A172 (cell line): ENCODE data around the gene TSHZ3. TPM values are rescaled to one million over a fixed set of nuclear protein-coding genes. Genes with fewer than 3 reads are reported as not detected.
A peak's percentile ranks its signal among the peaks of the same experiment; 100 is the strongest.

ENCODE experiments used
- DNase-seq: peaks from one replicate; pipeline ENCODE4 v3.0.0-alpha.2; 2015; ENCODE audit warnings: low spot score
- total RNA-seq: library from RNA; depleted of rRNA; stranded (reverse); fragments of >200 nt; shearing (Covaris generic); gene quantifications from 2 replicates; pipeline ENCODE4 v1.2.3, GENCODE V29; 2014

Gene TSHZ3
- total RNA-seq, 1 experiment from 2014 or later: 4.7 TPM

GRCh38 chr19:31266731-31267130, 82.5 kb downstream of the TSHZ3 start:
- DNase-seq: no peak

DNA sequence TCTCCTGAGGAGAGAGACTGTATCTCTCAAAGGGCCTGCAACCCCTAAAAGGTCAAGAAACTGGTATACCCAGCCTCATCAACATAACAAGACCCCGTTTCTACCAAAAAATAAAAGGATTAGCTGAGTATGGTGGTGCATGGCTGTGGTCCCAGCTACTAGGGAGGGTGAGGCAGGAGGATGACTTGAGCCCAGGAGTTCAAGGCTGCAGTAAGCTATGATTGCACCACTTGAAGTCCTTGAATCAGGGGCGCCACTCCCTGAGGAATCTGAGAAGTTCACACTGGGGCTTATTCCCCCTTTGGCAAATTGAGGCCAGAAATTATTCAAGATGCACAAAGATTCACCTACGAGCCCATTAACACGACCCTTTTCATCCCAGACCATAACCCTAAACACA, 83.0 kb downstream of the TSHZ3 start:
- DNase-seq: no peak

GRCh38 chr19:31264041-31264778, 85.0 kb downstream of the TSHZ3 start:
- DNase-seq: no peak

DNA sequence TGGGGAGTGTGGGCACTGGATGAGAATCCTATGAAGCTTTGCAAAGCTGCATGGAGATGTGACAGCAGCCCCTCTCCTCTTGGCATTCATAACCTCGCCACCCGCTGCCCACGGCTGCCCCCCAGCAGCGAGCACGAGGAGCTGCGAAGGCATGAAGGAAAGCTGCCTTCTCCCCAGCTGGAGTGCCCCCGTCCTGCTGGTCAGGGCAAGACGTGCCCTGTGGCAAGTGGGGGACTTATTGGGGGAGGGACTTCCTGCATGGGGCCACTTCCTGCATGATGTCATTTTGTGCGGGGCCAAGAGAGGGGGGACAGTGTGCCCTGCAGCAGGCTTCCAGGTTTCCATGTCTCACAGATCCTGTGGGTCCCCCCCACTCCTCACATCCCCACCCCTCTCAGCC, 85.9 kb downstream of the TSHZ3 start:
- DNase-seq: no peak

DNA sequence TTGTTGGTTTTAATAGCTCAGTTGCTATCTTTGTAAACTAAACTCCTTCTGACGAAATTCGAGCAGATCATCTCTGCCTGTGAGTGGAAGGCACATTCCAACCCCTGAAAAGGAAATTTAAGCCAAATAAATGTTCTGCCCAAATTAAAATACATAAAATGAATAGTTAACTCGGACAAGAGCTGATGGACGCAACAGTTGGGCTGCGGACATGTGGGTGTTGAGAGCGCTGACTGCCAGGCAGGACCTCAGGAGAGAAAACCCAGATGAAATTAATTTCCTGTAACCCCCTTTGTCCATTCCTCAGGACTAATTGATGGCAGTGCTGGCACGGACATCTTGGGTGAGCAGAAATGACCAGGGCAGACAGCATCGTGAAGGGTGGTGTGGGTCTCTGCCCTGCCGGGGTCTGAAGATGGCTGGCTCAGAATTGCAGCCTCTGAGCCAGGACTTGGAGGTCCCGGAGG, 86.5 kb downstream of the TSHZ3 start:
- no peak for DNase-seq

GRCh38 chr19:31261603-31262212, 87.5 kb downstream of the TSHZ3 start:
- DNase-seq: no peak

GRCh38 chr19:31261019-31261602, 88.1 kb downstream of the TSHZ3 start:
- no peak for DNase-seq

- no peak for DNase-seq
These were observed 88.9 kb downstream of the TSHZ3 start for GRCh38 chr19:31260171-31260933.

GRCh38 chr19:31258211-31259052, 90.8 kb downstream of the TSHZ3 start:
- no peak for DNase-seq

DNA sequence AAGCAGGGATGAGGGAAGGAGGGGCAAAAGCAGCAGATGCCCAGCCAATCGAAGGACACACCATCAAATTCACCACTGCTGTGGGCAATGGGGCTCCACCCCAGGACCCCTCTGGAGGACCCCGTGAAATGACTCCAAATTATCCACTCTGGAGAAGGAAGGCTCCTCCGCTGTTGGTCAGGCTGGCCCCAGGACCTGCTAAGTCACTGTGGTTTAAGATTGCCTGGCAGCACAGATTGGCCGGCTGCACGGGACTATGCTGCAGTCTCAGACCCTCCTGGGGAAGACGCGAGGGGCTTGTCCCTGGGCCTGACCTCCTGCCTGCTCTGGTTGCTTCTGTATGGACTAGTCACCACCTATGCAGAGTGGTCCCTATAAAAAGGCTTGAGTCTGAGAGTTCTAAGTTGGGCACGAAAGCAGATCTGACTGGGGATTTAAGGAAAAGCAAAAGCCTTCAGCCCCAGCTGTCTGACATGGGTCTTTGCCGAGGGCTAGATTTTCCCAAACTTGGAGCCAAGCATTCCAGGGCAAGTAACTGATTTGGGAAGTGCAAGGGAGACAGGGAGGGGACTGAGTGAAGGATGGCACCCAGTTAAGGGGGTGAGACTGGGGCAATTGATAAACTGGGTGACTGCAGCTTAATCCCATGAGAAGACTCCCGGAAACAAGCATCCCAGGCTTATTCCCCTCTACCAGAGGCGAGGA, 91.7 kb downstream of the TSHZ3 start:
- DNase-seq: no peak

DNA sequence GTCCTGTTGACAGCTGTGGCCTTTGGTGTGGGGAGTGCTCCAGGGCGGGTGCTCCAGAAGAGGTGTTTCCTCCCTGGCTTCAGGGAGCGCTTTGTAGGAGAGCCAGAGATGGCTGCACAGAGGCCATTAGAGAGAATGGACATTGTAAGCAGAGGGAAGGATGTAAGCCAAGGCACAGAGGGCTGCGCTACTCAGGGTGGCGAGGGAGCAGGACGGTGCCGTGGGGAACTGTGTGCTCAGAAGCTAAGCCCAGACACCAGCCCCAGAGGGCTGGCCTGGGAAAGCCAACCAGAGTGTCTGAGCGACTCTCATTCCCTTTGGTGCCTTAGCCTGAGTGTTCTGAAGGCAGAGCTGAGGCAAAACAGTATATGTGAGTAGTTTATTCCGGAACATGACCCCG, 92.2 kb downstream of the TSHZ3 start:
- no peak for DNase-seq

- DNase-seq: no peak
These were observed 92.7 kb downstream of the TSHZ3 start for GRCh38 chr19:31256593-31256960.

DNA sequence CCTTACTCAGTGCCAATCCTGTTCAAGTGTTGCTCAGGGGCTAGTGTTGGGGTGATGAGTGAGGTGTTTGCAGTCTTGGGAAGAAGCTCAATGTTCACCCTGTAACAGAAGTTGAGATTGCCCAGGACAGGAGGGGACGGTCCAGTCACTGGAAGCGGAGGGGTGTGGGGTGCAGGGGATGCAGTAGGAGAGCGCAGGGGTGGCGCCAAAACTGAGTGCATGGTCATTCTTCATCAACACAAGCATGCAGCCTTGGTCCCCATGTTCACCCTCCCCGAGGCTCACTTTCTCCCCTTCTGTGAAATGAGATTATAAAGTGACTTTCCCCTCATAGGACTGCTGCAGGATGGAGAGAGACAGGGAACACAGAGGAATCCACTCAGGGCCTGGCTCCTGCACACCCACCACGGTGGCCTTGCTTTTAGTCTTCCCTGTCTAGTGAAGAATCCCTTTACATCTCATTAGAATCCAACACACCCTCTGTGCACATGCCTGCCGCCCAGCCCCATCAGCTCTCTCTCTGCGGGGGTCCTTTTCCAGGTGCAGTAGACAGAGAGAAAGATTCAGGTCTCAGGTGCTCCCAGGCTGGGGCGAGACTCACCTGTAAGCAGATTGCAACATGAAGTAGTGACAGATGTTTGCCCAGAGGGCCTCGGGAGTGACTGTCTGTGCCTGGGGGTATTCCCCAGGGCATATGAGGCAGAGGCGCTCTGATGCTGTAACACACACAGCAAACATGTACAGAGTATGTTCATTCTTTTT, 93.2 kb downstream of the TSHZ3 start:
- DNase-seq: no peak

GRCh38 chr19:31255174-31255799, 93.9 kb downstream of the TSHZ3 start:
- DNase-seq: no peak

- DNase-seq: peak; percentile 13
These were observed 94.6 kb downstream of the TSHZ3 start for GRCh38 chr19:31254611-31255010.

DNA sequence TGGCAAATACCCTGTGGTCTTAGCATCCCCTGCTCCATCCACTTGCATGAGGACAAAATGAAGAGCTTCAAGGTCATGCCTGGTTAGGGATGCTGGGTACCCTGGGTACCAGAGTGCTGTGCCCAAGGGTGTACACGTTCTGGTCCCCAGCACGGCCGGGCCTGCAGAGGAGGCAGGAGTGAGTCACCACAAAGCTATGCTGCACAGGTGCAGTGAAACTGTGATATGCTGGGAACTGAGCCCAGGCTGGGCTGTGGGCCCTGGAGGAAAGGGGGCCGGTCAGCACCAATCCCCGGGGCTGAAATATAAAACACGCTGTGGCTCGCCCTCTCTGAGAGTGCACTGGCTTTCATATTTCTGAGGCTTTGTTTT, 95.1 kb downstream of the TSHZ3 start:
- DNase-seq: peak; percentile 58

DNA sequence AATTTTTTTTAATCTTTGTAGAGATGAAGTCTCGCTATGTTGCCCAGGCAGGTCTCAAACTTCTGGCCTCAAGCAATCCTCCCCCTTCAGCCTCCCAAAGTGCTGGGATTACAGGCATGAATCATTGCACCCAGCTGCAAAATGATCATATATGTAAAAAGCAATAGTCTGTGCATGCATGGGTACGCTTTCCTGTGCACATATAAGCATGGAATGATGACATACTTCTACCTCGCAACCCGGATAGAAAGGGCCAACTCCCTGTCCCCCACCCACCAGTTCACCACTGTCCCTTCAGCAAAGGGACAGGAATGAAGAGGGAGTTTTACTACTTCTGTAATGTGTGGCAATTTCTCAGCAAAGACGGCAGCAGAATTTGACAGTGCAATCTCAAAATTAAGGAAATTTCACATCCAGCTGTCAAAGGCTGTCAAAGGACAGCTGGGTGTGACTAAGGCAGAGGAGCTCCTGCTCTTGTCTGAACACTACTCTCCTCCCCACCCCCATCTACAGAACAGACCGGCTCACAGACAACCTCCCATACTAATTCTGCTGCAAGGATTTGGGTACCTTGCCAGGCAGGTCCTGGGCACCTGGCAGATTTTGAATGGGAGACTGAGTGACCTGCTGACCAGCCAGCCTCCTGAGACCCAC, 95.6 kb downstream of the TSHZ3 start:
- DNase-seq: no peak

DNA sequence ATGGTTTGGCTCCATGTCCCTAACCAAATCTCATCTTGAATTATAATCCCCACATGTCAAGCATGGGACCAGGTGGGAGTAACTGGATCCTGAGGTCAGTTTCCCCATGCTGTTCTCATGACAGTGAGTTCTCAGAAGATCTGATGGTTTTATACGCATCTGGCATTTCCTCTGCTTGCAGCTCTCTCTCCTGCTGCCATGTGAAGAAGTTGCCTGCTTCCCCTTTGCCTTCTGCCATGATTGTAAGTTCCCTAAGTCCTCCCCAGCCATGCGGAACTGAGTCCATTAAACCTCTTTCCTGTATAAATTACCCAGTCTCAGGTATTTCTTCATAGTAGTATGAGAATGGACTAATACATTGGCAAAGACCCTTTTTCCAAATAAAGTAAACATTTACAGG, 96.8 kb downstream of the TSHZ3 start:
- DNase-seq: no peak

DNA sequence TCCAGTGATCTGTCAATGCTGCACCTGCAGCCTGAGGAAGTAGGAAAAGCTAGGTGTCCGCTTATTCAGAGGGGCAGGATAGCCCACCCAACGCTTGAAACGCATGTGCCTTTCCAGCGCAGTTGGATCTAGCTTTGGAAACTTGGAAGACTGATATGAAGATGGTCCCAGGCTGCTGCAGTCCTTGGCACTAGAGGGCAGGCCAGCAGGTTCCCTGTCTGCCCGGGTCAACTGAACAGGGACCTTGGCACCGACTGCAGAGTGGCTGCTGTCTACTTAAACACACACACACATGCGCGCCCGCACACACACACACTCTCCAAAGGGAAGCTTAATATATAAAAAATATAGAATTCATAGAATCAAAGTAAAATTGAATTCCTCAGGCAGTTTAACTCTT, 100.0 kb downstream of the TSHZ3 start:
- no peak for DNase-seq
